KOPT-K1 (cell line): ENCODE measurements around the gene GPD2.
A peak's percentile ranks its signal among the peaks of the same experiment; 100 is the strongest.

Experiments
- H3K27ac ChIP-seq: fragments of 200-600 bp; sonication (generic); 2 replicates; pipeline ENCODE4 v1.5.1; 2016; ENCODE audit warnings: antibody characterized with exemption, mild to moderate bottlenecking, low read depth, low read length; ENCODE audit not compliant: poor library complexity, severe bottlenecking
- H3K36me3 ChIP-seq: fragments of 200-600 bp; sonication (generic); 2 replicates; pipeline ENCODE4 v1.5.1; 2017; ENCODE audit warnings: antibody characterized with exemption, mild to moderate bottlenecking, low read length, moderate library complexity; ENCODE audit not compliant: insufficient read depth
- H3K9me3 ChIP-seq: fragments of 200-600 bp; sonication (generic); 2 replicates; pipeline ENCODE4 v1.5.1; 2017; ENCODE audit warnings: antibody characterized with exemption, low read length, mild to moderate bottlenecking; ENCODE audit not compliant: insufficient read depth, poor library complexity, severe bottlenecking

GPD2 gene

GRCh38 chr2:156435718-156436496, at the start of gene GPD2:
Gene GPD2, plus strand, starts transcription at chr2:156436379. Its CDS starts 39,727 bp downstream, at chr2:156476106.
- peak within 1 kb of the TSS; percentile 25 for H3K27ac ChIP-seq

GRCh38 chr2:156394033-156394741, 42.0 kb upstream of the GPD2 start:
- Histone ChIP-seq H3K9me3 (no peaks in the 10 kb centered on the region), H3K36me3 (no peaks in the 10 kb centered on the region), H3K27ac (no peak overlapping the region)

More at GRCh38 chr2:156435718-156436496, at the start of gene GPD2:
- H3K9me3 ChIP-seq = no peaks in the 10 kb centered on the region
- H3K36me3 ChIP-seq = no peaks in the 10 kb centered on the region

GRCh38 chr2:156396126-156396525, 40.1 kb upstream of the GPD2 start:
- Histone ChIP-seq H3K9me3 (no peaks in the 10 kb centered on the region), H3K27ac (no peak overlapping the region), H3K36me3 (no peaks in the 10 kb centered on the region)

- no peak overlapping the region for H3K27ac ChIP-seq
- H3K36me3 ChIP-seq = no peaks in the 10 kb centered on the region
- H3K9me3 ChIP-seq = no peaks in the 10 kb centered on the region
These were observed 39.0 kb upstream of the GPD2 start for GRCh38 chr2:156397229-156397628.

GRCh38 chr2:156398176-156398575, 38.0 kb upstream of the GPD2 start:
- Histone ChIP-seq H3K27ac (no peak overlapping the region), H3K9me3 (no peaks in the 10 kb centered on the region), H3K36me3 (no peaks in the 10 kb centered on the region)

GRCh38 chr2:156399224-156399949, 36.8 kb upstream of the GPD2 start:
- H3K27ac ChIP-seq = no peak overlapping the region

GRCh38 chr2:156399950-156400705, 36.1 kb upstream of the GPD2 start:
- Histone ChIP-seq H3K27ac (peak overlapping the region; percentile 23), H3K9me3 (no peaks in the 10 kb centered on the region), H3K36me3 (no peaks in the 10 kb centered on the region)

More at GRCh38 chr2:156399224-156399949, 36.8 kb upstream of the GPD2 start:
- Histone ChIP-seq H3K9me3 (no peaks in the 10 kb centered on the region), H3K36me3 (no peaks in the 10 kb centered on the region)

GRCh38 chr2:156400706-156401678, 35.2 kb upstream of the GPD2 start:
- Histone ChIP-seq H3K27ac (peak overlapping the region; percentile 24), H3K36me3 (no peaks in the 10 kb centered on the region), H3K9me3 (no peaks in the 10 kb centered on the region)

GRCh38 chr2:156401861-156402260, 34.3 kb upstream of the GPD2 start:
- H3K36me3 ChIP-seq = no peaks in the 10 kb centered on the region
- no peak overlapping the region for H3K27ac ChIP-seq
- H3K9me3 ChIP-seq = no peaks in the 10 kb centered on the region

- H3K9me3 ChIP-seq = no peaks in the 10 kb centered on the region
- H3K36me3 ChIP-seq = no peaks in the 10 kb centered on the region
- H3K27ac ChIP-seq = no peak overlapping the region
These were observed 30.6 kb upstream of the GPD2 start for GRCh38 chr2:156405586-156405985.

GRCh38 chr2:156411835-156412234, 24.3 kb upstream of the GPD2 start:
- Histone ChIP-seq H3K27ac (no peak overlapping the region), H3K9me3 (no peaks in the 10 kb centered on the region), H3K36me3 (no peaks in the 10 kb centered on the region)

GRCh38 chr2:156421851-156422250, 14.3 kb upstream of the GPD2 start:
- Histone ChIP-seq H3K27ac (no peak overlapping the region), H3K36me3 (no peaks in the 10 kb centered on the region), H3K9me3 (peaks cover 6% of the 10 kb centered on the region)

- Histone ChIP-seq H3K36me3 (no peaks in the 10 kb centered on the region), H3K27ac (no peak overlapping the region), H3K9me3 (peaks cover 6% of the 10 kb centered on the region)
These were observed 12.4 kb upstream of the GPD2 start for GRCh38 chr2:156423674-156424282.
